ENCODE measurements around the gene SLC4A4.

Gene SLC4A4

GRCh38 chr4:71415491-71415890 is 76.7 kb downstream of the SLC4A4 start:
- no peak for DNase-seq (ENCODE audit: low spot score)

- DNase-seq (ENCODE audit: low spot score): no peak
Observed at GRCh38 chr4:71417150-71417549, 78.3 kb downstream of the SLC4A4 start.

- DNase-seq (ENCODE audit: low spot score): peak; percentile 24
Observed at GRCh38 chr4:71426381-71427042, 87.7 kb downstream of the SLC4A4 start.

- no peak for DNase-seq (ENCODE audit: low spot score)
Observed at GRCh38 chr4:71429106-71429505, 90.3 kb downstream of the SLC4A4 start.

- no peak for DNase-seq (ENCODE audit: low spot score)
Observed at GRCh38 chr4:71429962-71430361, 91.1 kb downstream of the SLC4A4 start.

GRCh38 chr4:71430609-71431008 is 91.8 kb downstream of the SLC4A4 start:
- no peak for DNase-seq (ENCODE audit: low spot score)

GRCh38 chr4:71440612-71441011 is 101.8 kb downstream of the SLC4A4 start:
- DNase-seq (ENCODE audit: low spot score): no peak

GRCh38 chr4:71441186-71442169 is 102.7 kb downstream of the SLC4A4 start:
- no peak for DNase-seq (ENCODE audit: low spot score)

- DNase-seq (ENCODE audit: low spot score): no peak
Observed at GRCh38 chr4:71442336-71442735, 103.5 kb downstream of the SLC4A4 start.

- DNase-seq (ENCODE audit: low spot score): no peak
Observed at GRCh38 chr4:71444395-71444794, 105.6 kb downstream of the SLC4A4 start.

- no peak for DNase-seq (ENCODE audit: low spot score)
Observed at GRCh38 chr4:71445811-71446210, 107.0 kb downstream of the SLC4A4 start.

GRCh38 chr4:71446479-71447081 is 107.8 kb downstream of the SLC4A4 start:
- DNase-seq (ENCODE audit: low spot score): no peak

GRCh38 chr4:71449040-71449439 is 110.2 kb downstream of the SLC4A4 start:
- no peak for DNase-seq (ENCODE audit: low spot score)

- no peak for DNase-seq (ENCODE audit: low spot score)
Observed at GRCh38 chr4:71449878-71450277, 111.1 kb downstream of the SLC4A4 start.

GRCh38 chr4:71453531-71453930 is 114.7 kb downstream of the SLC4A4 start:
- no peak for DNase-seq (ENCODE audit: low spot score)

- peak; percentile 1 for DNase-seq (ENCODE audit: low spot score)
Observed at GRCh38 chr4:71456841-71457240, 118.0 kb downstream of the SLC4A4 start.

- no peak for DNase-seq (ENCODE audit: low spot score)
Observed at GRCh38 chr4:71460371-71460770, 121.6 kb downstream of the SLC4A4 start.

- DNase-seq (ENCODE audit: low spot score): no peak
Observed at GRCh38 chr4:71461422-71461821, 122.6 kb downstream of the SLC4A4 start.

GRCh38 chr4:71466775-71467174 is 128.0 kb downstream of the SLC4A4 start:
- no peak for DNase-seq (ENCODE audit: low spot score)

GRCh38 chr4:71468116-71468710 is 129.4 kb downstream of the SLC4A4 start:
- no peak for DNase-seq (ENCODE audit: low spot score)

- DNase-seq (ENCODE audit: low spot score): no peak
Observed at GRCh38 chr4:71469541-71469940, 130.7 kb downstream of the SLC4A4 start.

GRCh38 chr4:71470524-71470923 is 131.7 kb downstream of the SLC4A4 start:
- DNase-seq (ENCODE audit: low spot score): no peak
